Measurements from ENCODE around the gene IGSF23. TPM values are rescaled to one million over a fixed set of nuclear protein-coding genes. Genes with fewer than 3 reads are reported as not detected.

IGSF23 gene
- total and polyA plus RNA-seq, 4 donors, result 0.47 to 11.4 (median 3.3) TPM

- no peak for TF ChIP-seq ZBTB33 (IDR thresholded peaks at IDR 0.05)
These were observed 21.4 kb downstream of the IGSF23 start (continued) for GRCh38 chr19:44634785-44635184.

DNA sequence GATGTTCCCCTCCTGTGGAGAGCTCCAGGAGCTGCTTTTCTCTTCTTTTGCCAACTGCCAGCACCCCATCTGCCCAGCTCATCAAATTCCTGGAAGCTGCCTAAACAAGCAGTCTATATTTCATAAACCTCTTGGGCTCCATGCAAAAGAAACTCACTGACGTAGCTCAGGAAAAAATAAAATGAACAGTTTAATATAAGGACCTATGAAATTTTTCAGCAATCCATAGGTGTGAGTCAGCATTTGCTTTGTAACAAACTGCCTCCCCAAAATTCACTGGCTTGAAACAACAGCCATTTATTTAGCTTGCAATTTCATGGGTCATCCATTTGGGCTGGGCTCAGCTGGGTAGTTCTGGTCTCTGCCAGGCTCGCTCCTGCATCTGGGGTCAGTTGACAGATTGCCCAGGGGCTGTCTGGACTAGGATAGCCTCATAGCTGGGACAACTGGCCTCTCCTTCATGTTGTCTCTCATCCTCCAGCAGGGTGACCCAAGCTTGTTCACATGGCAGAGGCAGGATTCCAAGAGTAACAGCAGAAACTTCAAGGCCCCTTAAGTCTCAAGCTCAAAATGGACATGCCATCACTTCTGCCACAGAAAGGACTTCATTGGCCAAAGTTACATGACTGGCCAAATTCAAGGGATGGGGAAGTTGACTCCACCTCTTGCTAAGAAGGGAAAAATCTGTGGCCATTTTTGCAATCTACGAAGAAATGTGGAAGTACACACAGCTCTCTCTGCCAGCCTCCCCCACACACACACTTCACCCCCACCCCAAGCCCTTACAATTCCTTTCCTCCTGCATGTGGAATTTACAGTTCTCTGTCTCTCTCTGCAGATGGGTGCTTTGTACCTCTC, 22.4 kb downstream of the IGSF23 start:
- no peak overlapping the region for H3K4me3 ChIP-seq (ENCODE audit: low read depth in 1 of 3, low read length in 3 of 3)
- no peak overlapping the region for H3K27ac ChIP-seq (ENCODE audit: low read depth in 1 of 2, low read length in 2 of 2)
- H3K27me3 ChIP-seq (ENCODE audit: control insufficient read depth in 4 of 4, insufficient read depth in 4 of 4, low read length in 3 of 4), result no peaks in the 10 kb centered on the region
- H3K9me3 ChIP-seq (ENCODE audit: control insufficient read depth in 4 of 4, low read length in 3 of 4), result no peaks in the 10 kb centered on the region
- no peak overlapping the region for H3K9ac ChIP-seq (ENCODE audit: low read depth in 1 of 2, low read length in 2 of 2)
- TF ChIP-seq SP1 (IDR thresholded peaks at IDR 0.05), result no peak
- TF ChIP-seq, protein P1, sequence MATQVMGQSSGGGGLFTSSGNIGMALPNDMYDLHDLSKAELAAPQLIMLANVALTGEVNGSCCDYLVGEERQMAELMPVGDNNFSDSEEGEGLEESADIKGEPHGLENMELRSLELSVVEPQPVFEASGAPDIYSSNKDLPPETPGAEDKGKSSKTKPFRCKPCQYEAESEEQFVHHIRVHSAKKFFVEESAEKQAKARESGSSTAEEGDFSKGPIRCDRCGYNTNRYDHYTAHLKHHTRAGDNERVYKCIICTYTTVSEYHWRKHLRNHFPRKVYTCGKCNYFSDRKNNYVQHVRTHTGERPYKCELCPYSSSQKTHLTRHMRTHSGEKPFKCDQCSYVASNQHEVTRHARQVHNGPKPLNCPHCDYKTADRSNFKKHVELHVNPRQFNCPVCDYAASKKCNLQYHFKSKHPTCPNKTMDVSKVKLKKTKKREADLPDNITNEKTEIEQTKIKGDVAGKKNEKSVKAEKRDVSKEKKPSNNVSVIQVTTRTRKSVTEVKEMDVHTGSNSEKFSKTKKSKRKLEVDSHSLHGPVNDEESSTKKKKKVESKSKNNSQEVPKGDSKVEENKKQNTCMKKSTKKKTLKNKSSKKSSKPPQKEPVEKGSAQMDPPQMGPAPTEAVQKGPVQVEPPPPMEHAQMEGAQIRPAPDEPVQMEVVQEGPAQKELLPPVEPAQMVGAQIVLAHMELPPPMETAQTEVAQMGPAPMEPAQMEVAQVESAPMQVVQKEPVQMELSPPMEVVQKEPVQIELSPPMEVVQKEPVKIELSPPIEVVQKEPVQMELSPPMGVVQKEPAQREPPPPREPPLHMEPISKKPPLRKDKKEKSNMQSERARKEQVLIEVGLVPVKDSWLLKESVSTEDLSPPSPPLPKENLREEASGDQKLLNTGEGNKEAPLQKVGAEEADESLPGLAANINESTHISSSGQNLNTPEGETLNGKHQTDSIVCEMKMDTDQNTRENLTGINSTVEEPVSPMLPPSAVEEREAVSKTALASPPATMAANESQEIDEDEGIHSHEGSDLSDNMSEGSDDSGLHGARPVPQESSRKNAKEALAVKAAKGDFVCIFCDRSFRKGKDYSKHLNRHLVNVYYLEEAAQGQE (IDR thresholded peaks at IDR 0.05), result no peak
- no peak for TF ChIP-seq FOXA2 (IDR thresholded peaks at IDR 0.05)
- no peak for TF ChIP-seq NR2F2 (IDR thresholded peaks at IDR 0.05)
- TF ChIP-seq YY1 (IDR thresholded peaks at IDR 0.05), result no peak
- no peak for TF ChIP-seq CTCF (IDR thresholded peaks at IDR 0.05; ENCODE audit: low read depth, low read length, missing input control)
- TF ChIP-seq JUND (IDR thresholded peaks at IDR 0.05), result no peak
- TF ChIP-seq TAF1 (conservative IDR thresholded peaks at IDR 0.05), result no peak
- TF ChIP-seq RXRA (IDR thresholded peaks at IDR 0.05), result no peak
- no peak for TF ChIP-seq FOXA1 (IDR thresholded peaks at IDR 0.05)
- TF ChIP-seq GABPA (IDR thresholded peaks at IDR 0.05 in 1 of 2, conservative IDR thresholded peaks at IDR 0.05 in 1 of 2), result no peak
- TF ChIP-seq HNF4G (IDR thresholded peaks at IDR 0.05), result no peak
- no peak for TF ChIP-seq RAD21 (IDR thresholded peaks at IDR 0.05)
- no peak for TF ChIP-seq EGR1 (IDR thresholded peaks at IDR 0.05; ENCODE audit: low read depth in 2 of 2)
- no peak for TF ChIP-seq ZBTB33 (IDR thresholded peaks at IDR 0.05)
- TF ChIP-seq MAX (IDR thresholded peaks at IDR 0.05), result no peak
- TF ChIP-seq ATF3 (IDR thresholded peaks at IDR 0.05), result no peak
- no peak for TF ChIP-seq HNF4A (conservative IDR thresholded peaks at IDR 0.05)
- peaks cover 0 to 35% (median 29%) of the 10 kb centered on the region in 4 donors for H3K4me1 ChIP-seq (ENCODE audit: control insufficient read depth in 4 of 4, insufficient read depth in 4 of 4, low read length in 3 of 4)
- H3K36me3 ChIP-seq (ENCODE audit: control insufficient read depth in 4 of 4, insufficient read depth in 3 of 4, low read depth in 1 of 4, low read length in 3 of 4), result no peaks in the 10 kb centered on the region
- DNase-seq (ENCODE audit: low spot score), result no peak
- WGBS, result 89% methylated on average over 3 of the region's 3 CpGs

Measured in liver (tissue), 9 donors.